ENCODE data around the gene DSTYK.

Gene DSTYK

GRCh38 chr1:205187420-205187819 lies 24.1 kb downstream of the DSTYK start:
- ChIA-PET POLR2A (no interaction called here), CTCF (interaction anchor here (0.8 kb wide), 1 partner anchor 1543 kb away, joined by 3 read pairs; no protein-coding TSS in a partner anchor)
- no peak overlapping the region for H3K27ac ChIP-seq (ENCODE audit: extremely low read depth, low read depth, low read length)
- H3K4me3 ChIP-seq (ENCODE audit: low read depth, low read length), result no peak overlapping the region
- peaks cover 3% of the 10 kb centered on the region; the same call in 1 of the 2 replicates for H3K4me1 ChIP-seq (ENCODE audit: control insufficient read depth, insufficient read depth, low read length)
- H3K36me3 ChIP-seq (ENCODE audit: control insufficient read depth in 2 of 2, insufficient read depth in 1 of 2, low read length in 2 of 2), result peaks cover 7 to 25% of the 10 kb centered on the region in 2 experiments; a peak in 2 of 3 replicates
- no peaks in the 10 kb centered on the region for H3K9me3 ChIP-seq (ENCODE audit: control insufficient read depth, insufficient read depth, low read depth, low read length)
- no peak for TF ChIP-seq ZNF837 (tag by site-specific recombination; IDR thresholded peaks at IDR 0.05)
- no peak for TF ChIP-seq IKZF3 (tag by site-specific recombination; IDR thresholded peaks at IDR 0.05)
- TF ChIP-seq ZNF626 (tag by site-specific recombination; IDR thresholded peaks at IDR 0.05), result no peak
- no peak for TF ChIP-seq GFI1B (tag by site-specific recombination; IDR thresholded peaks at IDR 0.05)
- no peak for TF ChIP-seq ZNF544 (tag by site-specific recombination; IDR thresholded peaks at IDR 0.05)
- no peak for TF ChIP-seq ZNF555 (tag by site-specific recombination; conservative IDR thresholded peaks at IDR 0.05)
- TF ChIP-seq ZNF184 (tag by site-specific recombination; IDR thresholded peaks at IDR 0.05), result no peak

- H3K27ac ChIP-seq (ENCODE audit: extremely low read depth, low read depth, low read length), result no peak overlapping the region
- ChIA-PET CTCF (interaction anchor here (0.7 kb wide), 1 partner anchor 210 kb away, joined by 3 read pairs; no protein-coding TSS in a partner anchor), POLR2A (no interaction called here)
- H3K36me3 ChIP-seq (ENCODE audit: control insufficient read depth in 2 of 2, insufficient read depth in 1 of 2, low read length in 2 of 2), result peaks cover 7 to 25% of the 10 kb centered on the region in 2 experiments; a peak in 2 of 3 replicates
- TF ChIP-seq ZEB2 (tag by site-specific recombination; IDR thresholded peaks at IDR 0.05), result no peak
- TF ChIP-seq ZNF692 (tag by site-specific recombination; IDR thresholded peaks at IDR 0.05), result no peak
- no peak for TF ChIP-seq ZIC2 (tag by site-specific recombination; IDR thresholded peaks at IDR 0.05)
- TF ChIP-seq ZNF350 (tag by site-specific recombination; IDR thresholded peaks at IDR 0.05), result no peak
- no peak for TF ChIP-seq ZNF2 (tag by site-specific recombination; IDR thresholded peaks at IDR 0.05)
- TF ChIP-seq ZNF16 (tag by site-specific recombination; IDR thresholded peaks at IDR 0.05; ENCODE audit: low read depth), result no peak
- TF ChIP-seq ZNF155 (tag by site-specific recombination; IDR thresholded peaks at IDR 0.05), result no peak
- TF ChIP-seq ZNF624 (tag by site-specific recombination; IDR thresholded peaks at IDR 0.05), result no peak
- no peak for TF ChIP-seq ZNF433 (tag by site-specific recombination; IDR thresholded peaks at IDR 0.05; ENCODE audit: low read depth)
- TF ChIP-seq ZNF791 (tag by site-specific recombination; IDR thresholded peaks at IDR 0.05), result no peak
- TF ChIP-seq SCRT1 (tag by site-specific recombination; IDR thresholded peaks at IDR 0.05; ENCODE audit: borderline replicate concordance), result no peak
- TF ChIP-seq HOXD13 (CRISPR knock-in tag; IDR thresholded peaks at IDR 0.05; ENCODE audit: borderline replicate concordance), result no peak
- TF ChIP-seq ZNF211 (tag by site-specific recombination; IDR thresholded peaks at IDR 0.05; ENCODE audit: low read depth), result no peak
- no peak for TF ChIP-seq PBX3 (CRISPR knock-in tag; IDR thresholded peaks at IDR 0.05)
- TF ChIP-seq ZNF24 (tag by site-specific recombination; IDR thresholded peaks at IDR 0.05), result no peak
- TF ChIP-seq ZNF366 (tag by site-specific recombination; conservative IDR thresholded peaks at IDR 0.05), result no peak
- no peak for TF ChIP-seq ZNF513 (tag by site-specific recombination; IDR thresholded peaks at IDR 0.05)
- no peak for TF ChIP-seq ZNF133 (tag by site-specific recombination; IDR thresholded peaks at IDR 0.05)
- TF ChIP-seq ZNF223 (tag by site-specific recombination; IDR thresholded peaks at IDR 0.05), result no peak
- no peaks in the 10 kb centered on the region for H3K9me3 ChIP-seq (ENCODE audit: control insufficient read depth, insufficient read depth, low read depth, low read length)
- H3K4me1 ChIP-seq (ENCODE audit: control insufficient read depth, insufficient read depth, low read length), result peaks cover 3% of the 10 kb centered on the region; the same call in 1 of the 2 replicates
- no peak overlapping the region for H3K4me3 ChIP-seq (ENCODE audit: low read depth, low read length)
Measured at GRCh38 chr1:205186191-205186590, 25.3 kb downstream of the DSTYK start.

Data from HEK293 (cell line).